SK-N-MC (cell line): ENCODE data around the gene ITPKC.
"Not testable (repeated sequence)": the region's sequence is repeated elsewhere in the genome, so short reads cannot be mapped to it uniquely, and the experiment has no call there.

Experiments
- DNase-seq: peaks from one replicate; pipeline ENCODE4 v3.0.0-alpha.2; 2011; ENCODE audit warnings: low read depth, low spot score
- H3K27ac ChIP-seq: fragments of 200-600 bp; sonication (generic); 2 replicates; pipeline ENCODE4 v1.5.1; 2016; ENCODE audit warnings: mixed run types
- H3K36me3 ChIP-seq: fragments of 200-600 bp; sonication (generic); 2 replicates; pipeline ENCODE4 v1.6.1; 2017; ENCODE audit warnings: antibody characterized with exemption, low read length, mixed read lengths; ENCODE audit not compliant: insufficient read depth
- H3K4me3 ChIP-seq: fragments of 200-600 bp; sonication (generic); 2 replicates; pipeline ENCODE4 v1.5.1; 2016
- H3K9ac ChIP-seq: fragments of 200-600 bp; sonication (generic); 2 replicates; pipeline ENCODE4 v1.8.0; 2017; ENCODE audit warnings: mixed run types, mixed read lengths; ENCODE audit not compliant: insufficient read length
- H3K9me3 ChIP-seq: fragments of 200-600 bp; sonication (generic); 2 replicates; pipeline ENCODE4 v1.6.1; 2017; ENCODE audit warnings: low read depth, mild to moderate bottlenecking, antibody characterized with exemption, low read length, moderate library complexity, mixed read lengths
- EZH2 ChIP-seq: fragments of 200-600 bp; sonication (generic); IDR thresholded peaks from one replicate; pipeline ENCODE4 v1.6.1; 2017; ENCODE audit warnings: antibody characterized with exemption
- FOXP2 ChIP-seq: optimal IDR thresholded peaks from 2 replicates; pipeline ENCODE3; 2011; ENCODE audit warnings: mild to moderate bottlenecking, moderate library complexity; ENCODE audit not compliant: insufficient read depth; ENCODE audit errors: extremely low read length, control extremely low read depth
- POLR2AphosphoS5 ChIP-seq: IDR thresholded peaks from 2 replicates; pipeline ENCODE4 v1.6.1; 2012; ENCODE audit warnings: mild to moderate bottlenecking, low read depth, low read length, borderline replicate concordance

ITPKC gene

DNA sequence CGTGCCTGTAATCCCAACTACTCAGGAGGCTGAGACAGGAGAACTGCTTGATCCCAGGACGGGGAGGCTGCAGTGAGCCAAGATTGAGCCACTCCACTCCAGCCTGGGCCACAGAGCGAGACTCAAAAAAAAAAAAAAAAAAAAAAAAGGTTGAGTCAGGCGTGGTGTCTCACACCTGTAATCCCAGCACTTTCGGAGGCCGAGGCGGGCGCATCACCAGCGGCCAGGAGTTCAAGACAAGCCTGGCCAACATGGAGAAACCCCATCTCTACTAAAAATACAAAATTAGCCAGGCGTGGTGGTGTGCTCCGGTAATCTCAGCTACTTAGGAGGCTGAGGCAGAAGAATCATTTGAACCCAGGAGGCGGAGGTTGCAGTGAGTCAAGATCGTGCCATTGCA lies 49.5 kb downstream of the ITPKC start:
- 0 out of 2 replicates have a peak, but pooled peaks have one; percentile 22 for TF ChIP-seq POLR2AphosphoS5
- DNase-seq, H3K4me3 ChIP-seq, H3K9ac ChIP-seq, H3K27ac ChIP-seq, H3K9me3 ChIP-seq: not testable (repeated sequence)
- peaks cover 53% of the 10 kb centered on the region for H3K36me3 ChIP-seq

DNA sequence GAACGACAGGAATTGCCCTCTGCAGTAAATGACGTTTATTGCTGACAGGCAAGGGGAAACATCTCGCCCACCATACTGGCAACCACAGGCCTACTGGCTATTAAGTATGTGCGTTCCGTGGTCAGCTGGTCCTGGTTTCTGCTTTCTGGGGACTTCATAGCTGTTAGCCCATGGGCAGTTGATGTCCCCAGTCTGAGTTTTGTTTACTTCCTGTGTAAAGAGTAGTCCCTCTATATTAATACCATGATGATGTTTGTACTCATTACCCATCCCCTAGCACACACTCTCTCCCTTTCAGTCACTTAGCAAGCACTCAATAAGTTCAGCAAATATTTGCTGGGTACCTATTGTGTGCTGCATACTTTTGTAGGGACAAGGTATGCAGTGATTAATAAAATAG lies 52.0 kb downstream of the ITPKC start:
- H3K27ac ChIP-seq: no peak overlapping the region
- H3K9ac ChIP-seq: no peak overlapping the region
- H3K4me3 ChIP-seq: no peak overlapping the region
- H3K36me3 ChIP-seq: peaks cover 28% of the 10 kb centered on the region
- H3K9me3 ChIP-seq: no peaks in the 10 kb centered on the region
- no peak for TF ChIP-seq POLR2AphosphoS5
- TF ChIP-seq FOXP2: no peak
- TF ChIP-seq EZH2: no peak
- DNase-seq: no peak

DNA sequence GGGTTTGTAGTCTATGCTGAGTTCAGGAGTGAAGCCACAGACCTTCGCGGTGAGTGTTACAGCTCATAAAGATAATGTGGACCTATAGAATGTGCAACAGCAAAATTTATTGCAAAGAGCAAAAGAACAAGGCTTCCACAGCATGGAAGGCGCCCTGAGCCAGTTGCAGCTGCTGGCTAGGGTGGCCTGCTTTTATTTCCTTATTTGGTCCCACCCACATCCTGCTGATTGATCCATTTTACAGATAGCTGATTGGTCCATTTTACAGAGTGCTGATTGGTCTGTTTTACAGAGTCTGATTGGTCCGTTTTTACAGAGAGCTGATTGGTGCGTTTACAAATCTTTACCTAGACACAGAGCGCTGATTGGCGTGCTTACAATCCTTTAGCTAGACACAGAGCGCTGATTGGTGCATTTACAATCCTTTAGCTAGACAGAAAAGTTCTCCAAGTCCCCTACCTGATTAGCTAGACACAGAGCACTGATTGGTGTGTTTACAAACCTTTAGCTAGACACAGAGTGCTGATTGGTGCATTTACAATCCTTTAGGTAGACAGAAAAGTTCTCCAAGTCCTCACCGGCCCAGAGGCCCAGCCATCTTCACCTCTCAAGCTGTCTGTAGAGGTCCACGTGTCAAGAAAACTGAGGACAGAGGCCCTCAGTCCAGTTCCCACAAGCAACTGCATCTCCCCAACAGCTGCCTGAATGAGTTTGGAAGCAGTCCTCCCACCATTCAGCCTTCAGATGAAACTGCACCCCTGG lies 54.4 kb downstream of the ITPKC start:
- not testable (repeated sequence) for H3K36me3 ChIP-seq, H3K9ac ChIP-seq, H3K4me3 ChIP-seq, DNase-seq, H3K9me3 ChIP-seq
- H3K27ac ChIP-seq: peak overlapping the region; percentile 57; the same call in 1 of the 2 replicates

DNA sequence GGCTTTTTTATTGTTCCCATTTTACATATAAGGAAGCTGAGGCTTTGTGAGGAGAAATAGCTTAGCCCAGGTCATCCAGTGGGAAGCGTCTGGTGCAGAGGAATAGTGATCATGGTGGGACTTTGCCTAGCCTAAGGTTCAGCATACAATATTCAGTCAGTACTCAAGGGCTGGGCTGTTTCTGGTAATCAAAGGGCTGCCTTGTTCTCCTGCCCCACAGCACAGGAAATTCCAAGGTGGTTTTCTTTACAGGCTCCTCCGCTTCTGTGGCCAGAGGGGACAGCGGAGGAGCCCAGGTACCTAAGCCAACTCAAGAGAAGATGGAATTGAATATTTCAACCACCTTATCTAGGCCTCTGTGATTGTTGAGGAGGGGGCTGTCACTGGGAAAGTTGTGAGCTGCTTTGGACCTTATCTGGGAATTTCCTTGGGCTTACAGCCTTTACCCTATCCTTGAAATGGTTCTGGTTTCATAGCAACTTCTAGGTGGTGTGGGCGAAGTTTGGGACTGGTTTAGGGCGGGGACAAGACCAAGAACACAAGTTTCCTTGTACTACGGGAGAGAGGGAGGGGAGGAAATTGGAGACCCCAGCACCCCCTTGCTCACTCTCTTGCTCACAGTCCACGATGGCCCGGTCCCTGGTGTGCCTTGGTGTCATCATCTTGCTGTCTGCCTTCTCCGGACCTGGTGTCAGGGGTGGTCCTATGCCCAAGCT lies 58.2 kb downstream of the ITPKC start, which contains the start of gene MIA:
MIA (plus strand) TSS at position 606 of the 716 bp plus-strand sequence; CDS start at position 628, 22 bp downstream.
- DNase-seq: no peak
- no peak within 1 kb of the TSS for H3K9ac ChIP-seq
- TF ChIP-seq FOXP2 (no peak), POLR2AphosphoS5 (no peak), EZH2 (no peak)
- H3K4me3 ChIP-seq: no peak within 1 kb of the TSS
- no peaks in the 10 kb centered on the region for H3K9me3 ChIP-seq
- no peaks in the 10 kb centered on the region for H3K36me3 ChIP-seq
- no peak within 1 kb of the TSS for H3K27ac ChIP-seq

DNA sequence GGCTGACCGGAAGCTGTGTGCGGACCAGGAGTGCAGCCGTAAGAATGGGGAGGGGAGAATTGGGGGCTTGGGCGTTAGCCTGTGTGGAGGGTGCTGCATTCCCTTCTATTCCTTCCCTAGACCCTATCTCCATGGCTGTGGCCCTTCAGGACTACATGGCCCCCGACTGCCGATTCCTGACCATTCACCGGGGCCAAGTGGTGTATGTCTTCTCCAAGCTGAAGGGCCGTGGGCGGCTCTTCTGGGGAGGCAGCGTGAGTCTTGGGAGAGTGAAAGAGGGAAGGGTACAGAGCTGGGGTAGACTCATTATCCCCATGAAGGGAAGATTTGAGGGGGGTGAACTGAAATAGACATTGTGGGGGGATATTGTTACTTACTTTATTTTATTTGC lies 58.7 kb downstream of the ITPKC start:
- no peak overlapping the region for H3K9ac ChIP-seq
- TF ChIP-seq POLR2AphosphoS5 (no peak), FOXP2 (no peak), EZH2 (no peak)

DNA sequence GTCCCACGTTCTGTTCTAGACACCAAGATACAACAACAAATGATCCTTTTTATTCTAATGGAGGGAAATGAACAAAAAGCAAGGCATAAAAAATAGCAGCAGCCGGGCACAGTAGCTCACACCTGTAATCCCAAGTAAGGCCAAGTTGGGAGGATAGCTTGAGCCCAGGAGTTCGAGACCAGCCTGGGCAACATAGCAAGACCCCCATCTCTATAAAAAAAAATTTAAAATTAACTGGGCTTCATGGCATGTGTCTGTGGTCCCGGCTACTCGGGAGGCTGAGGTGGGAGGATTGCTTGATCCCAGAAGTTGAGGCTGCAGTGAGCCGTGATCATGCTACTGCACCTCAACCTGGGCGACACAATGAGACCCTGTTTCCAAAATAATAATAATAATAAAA lies 59.5 kb downstream of the ITPKC start:
- TF ChIP-seq EZH2: no peak
- TF ChIP-seq FOXP2: no peak
- no peak for TF ChIP-seq POLR2AphosphoS5
- no peak overlapping the region for H3K4me3 ChIP-seq
- no peaks in the 10 kb centered on the region for H3K36me3 ChIP-seq
- H3K9ac ChIP-seq: no peak overlapping the region
- H3K27ac ChIP-seq: peak overlapping the region; percentile 100; the same call in 1 of the 2 replicates
- no peak for DNase-seq
- H3K9me3 ChIP-seq: no peaks in the 10 kb centered on the region

More for the DNA sequence above, 58.7 kb downstream of the ITPKC start:
- no peaks in the 10 kb centered on the region for H3K36me3 ChIP-seq
- H3K4me3 ChIP-seq: no peak overlapping the region
- H3K9me3 ChIP-seq: no peaks in the 10 kb centered on the region
- H3K27ac ChIP-seq: no peak overlapping the region
- DNase-seq: no peak

DNA sequence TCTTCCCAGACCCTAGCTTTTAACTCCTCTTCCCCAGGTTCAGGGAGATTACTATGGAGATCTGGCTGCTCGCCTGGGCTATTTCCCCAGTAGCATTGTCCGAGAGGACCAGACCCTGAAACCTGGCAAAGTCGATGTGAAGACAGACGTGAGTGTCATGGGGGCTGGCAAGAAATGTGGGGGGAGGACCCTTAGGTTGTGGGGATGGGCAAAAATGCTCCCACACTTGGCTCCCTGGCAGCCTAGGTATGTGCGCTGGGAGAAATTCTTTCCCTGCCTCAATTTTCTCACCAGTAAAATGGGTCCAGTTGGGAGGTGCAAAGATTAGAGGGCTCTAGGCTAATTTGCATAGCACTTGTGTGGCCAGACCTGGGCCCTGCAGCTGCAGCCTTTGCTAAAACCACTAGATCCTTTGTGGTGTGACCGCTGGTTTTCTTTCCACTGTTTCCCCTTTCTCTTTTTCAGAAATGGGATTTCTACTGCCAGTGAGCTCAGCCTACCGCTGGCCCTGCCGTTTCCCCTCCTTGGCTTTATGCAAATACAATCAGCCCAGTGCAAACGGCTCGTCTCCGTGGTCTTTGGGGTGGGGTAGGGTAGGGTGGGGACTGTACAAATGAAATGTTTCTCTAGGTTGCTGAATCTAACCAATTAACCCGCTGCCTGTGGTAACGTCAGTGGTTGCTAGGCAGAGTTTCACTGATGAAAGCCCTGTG lies 60.2 kb downstream of the ITPKC start:
- no peaks in the 10 kb centered on the region for H3K9me3 ChIP-seq
- TF ChIP-seq POLR2AphosphoS5 (no peak), EZH2 (no peak), FOXP2 (no peak)
- DNase-seq: peak; percentile 87

DNA sequence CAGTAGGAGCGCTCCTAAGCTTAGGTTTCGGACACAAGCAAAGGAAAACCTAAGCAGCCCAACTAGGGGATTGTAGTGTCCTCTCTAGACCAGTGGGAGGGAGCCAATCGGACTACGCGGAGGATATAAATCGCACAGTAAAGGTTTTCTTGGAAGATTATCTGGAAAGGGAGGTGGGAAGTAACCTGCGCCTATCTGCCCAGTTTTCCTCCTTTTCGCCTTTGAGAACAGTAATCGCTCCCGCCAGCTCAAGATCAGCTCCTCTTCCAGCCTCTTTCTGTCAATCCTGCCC lies 60.7 kb downstream of the ITPKC start:
- peak overlapping the region; percentile 91 for H3K4me3 ChIP-seq
- H3K9ac ChIP-seq: peak overlapping the region; percentile 89
- no peak for DNase-seq
- H3K27ac ChIP-seq: peak overlapping the region; percentile 100
- no peaks in the 10 kb centered on the region for H3K9me3 ChIP-seq
- peak; percentile 16; the same call in 1 of the 2 replicates for TF ChIP-seq POLR2AphosphoS5
- TF ChIP-seq EZH2: no peak
- H3K36me3 ChIP-seq: no peaks in the 10 kb centered on the region

More for the DNA sequence above, 60.2 kb downstream of the ITPKC start:
- Histone ChIP-seq H3K9ac (peak overlapping the region; percentile 89), H3K4me3 (peak overlapping the region; percentile 91), H3K27ac (peak overlapping the region; percentile 100), H3K36me3 (no peaks in the 10 kb centered on the region)
